Upper lobe of left lung (tissue), 6 donors: ENCODE measurements around the gene ITGAL. TPM values are rescaled to one million over a fixed set of nuclear protein-coding genes. Genes with fewer than 3 reads are reported as not detected.

Source experiments
- ATAC-seq, 2 donors: fragments of 200-7000 bp; cut with Tn5 transposase; one replicate each; pipeline ENCODE4 v1.9.1; 2022; ENCODE audit warnings: mild to moderate bottlenecking in 2 of 2, moderate library complexity in 2 of 2; ENCODE audit not compliant: low FRiP score in 2 of 2
- DNase-seq, 2 donors: peaks; one replicate each; pipeline ENCODE4 v3.0.0-alpha.2; 2019 to 2020
- H3K27ac ChIP-seq, 4 donors: fragments of 200-600 bp; sonication (generic); one replicate each; pipeline ENCODE4 v1.5.1; 2016 to 2019
- H3K27me3 ChIP-seq, 4 donors: fragments of 200-600 bp; sonication (generic); one replicate each; pipeline ENCODE4 v1.5.1; 2017 to 2019
- H3K36me3 ChIP-seq, 4 donors: fragments of 200-600 bp; sonication (generic); one replicate each; pipeline ENCODE4 v1.5.1; 2016 to 2019
- H3K4me1 ChIP-seq, 4 donors: fragments of 200-600 bp; sonication (generic); one replicate each; pipeline ENCODE4 v1.5.1; 2018 to 2019
- H3K4me3 ChIP-seq, 4 donors: fragments of 200-600 bp; sonication (generic); one replicate each; pipeline ENCODE4 v1.5.1; 2017 to 2019; ENCODE audit warnings: mild to moderate bottlenecking in 2 of 4, moderate library complexity in 1 of 4
- H3K9me3 ChIP-seq, 4 donors: fragments of 200-600 bp; sonication (generic); one replicate each; pipeline ENCODE4 v1.5.1; 2018 to 2019
- CTCF ChIP-seq, 6 experiments: fragments of 450-650 bp in 4 of 6; fragments of 200-600 bp in 2 of 6; sonication (generic) in 2 of 6; IDR thresholded peaks; one replicate each; pipeline ENCODE4 v1.5.1; 2016 to 2019; ENCODE audit warnings: antibody characterized with exemption in 6 of 6
- EP300 ChIP-seq, 4 donors: sonication (generic); formaldehyde crosslinking; IDR thresholded peaks; one replicate each; pipeline ENCODE4 v1.5.1; 2017; ENCODE audit warnings: antibody characterized with exemption in 4 of 4, control low read depth in 2 of 4
- POLR2A ChIP-seq, 4 donors: fragments of 450-650 bp; IDR thresholded peaks; one replicate each; pipeline ENCODE4 v1.5.1; 2016 to 2017; ENCODE audit warnings: antibody characterized with exemption in 4 of 4, mild to moderate bottlenecking in 2 of 4
- POLR2AphosphoS5 ChIP-seq, 2 donors: sonication (generic); formaldehyde crosslinking; IDR thresholded peaks; one replicate each; pipeline ENCODE4 v1.5.1; 2017; ENCODE audit warnings: antibody characterized with exemption in 2 of 2
- WGBS, 2 donors: methylation state at CpG; one replicate each; pipeline ENCODE4 v1.1.5; 2017 to 2018; 5-methylcytosine and 5-hydroxymethylcytosine counted together
- total RNA-seq, 6 donors: library from RNA; depleted of rRNA in 4 of 6; stranded (reverse); fragments of >200 nt in 4 of 6; gene quantifications; one replicate each; pipeline versions ENCODE4 v1.1.0 to v1.2.1, GENCODE V29; 2016 to 2021
- donor health status: DM: no; HTN: no; CAD: no; lungs with moderate emphysema.
- donor health status: DM: no; HTN: yes; CAD: no; lungs with severe emphysema.

Gene ITGAL
- total RNA-seq, 6 donors from 2014 or later = 22.8 to 138 (median 67.0) TPM

GRCh38 chr16:30533146-30533522 lies 60.6 kb downstream of the ITGAL start:
- H3K4me3 ChIP-seq = peak overlapping the region in 2 of 4 donors; percentile 79 to 83
- peak overlapping the region in 2 of 4 donors; percentile 96 to 98 for H3K27ac ChIP-seq
- H3K27me3 ChIP-seq = no peaks in the 10 kb centered on the region
- no peaks in the 10 kb centered on the region for H3K9me3 ChIP-seq
- no peak for DNase-seq
- H3K4me1 ChIP-seq = peaks cover 16 to 51% (median 29%) of the 10 kb centered on the region in 4 donors
- TF ChIP-seq CTCF (IDR thresholded peaks at IDR 0.05) (no peak), EP300 (IDR thresholded peaks at IDR 0.05) (no peak), POLR2AphosphoS5 (IDR thresholded peaks at IDR 0.05) (no peak), POLR2A (IDR thresholded peaks at IDR 0.05) (no peak)
- peaks cover 0 to 28% (median 14%) of the 10 kb centered on the region in 4 donors for H3K36me3 ChIP-seq
- WGBS, 2 donors = 79% methylated on average over 7 of the region's 11 CpGs
- no peak for ATAC-seq

GRCh38 chr16:30533748-30534367 lies 61.3 kb downstream of the ITGAL start:
- Histone ChIP-seq H3K27me3 (no peaks in the 10 kb centered on the region), H3K4me1 (peaks cover 15 to 44% (median 24%) of the 10 kb centered on the region in 4 donors), H3K36me3 (peaks cover 0 to 28% (median 14%) of the 10 kb centered on the region in 4 donors), H3K9me3 (no peaks in the 10 kb centered on the region), H3K4me3 (peak overlapping the region; percentile 38 to 83 (median 76)), H3K27ac (peak overlapping the region; percentile 92 to 98 (median 95))
- DNase-seq = no peak
- no peak for ATAC-seq
- TF ChIP-seq POLR2AphosphoS5 (IDR thresholded peaks at IDR 0.05) (no peak), POLR2A (IDR thresholded peaks at IDR 0.05) (no peak), CTCF (IDR thresholded peaks at IDR 0.05) (no peak), EP300 (IDR thresholded peaks at IDR 0.05) (no peak)
- WGBS, 2 donors = 18 to 25% methylated on average over 21 to 27 of the region's 29 CpGs

GRCh38 chr16:30534368-30535105 lies 62.0 kb downstream of the ITGAL start, which contains the start of gene ZNF747:
Gene ZNF747 (minus strand): TSS chr16:30534858. CDS start chr16:30534679, 179 bp downstream.
- WGBS, 2 donors = 0 to 1% methylated on average over 13 to 45 of the region's 70 CpGs
- DNase-seq = peak; percentile 93 to 96
- H3K27me3 ChIP-seq = no peaks in the 10 kb centered on the region
- peaks cover 0 to 28% (median 14%) of the 10 kb centered on the region in 4 donors for H3K36me3 ChIP-seq
- H3K4me1 ChIP-seq = peaks cover 15 to 42% (median 24%) of the 10 kb centered on the region in 4 donors
- H3K4me3 ChIP-seq = peak within 1 kb of the TSS; percentile 38 to 83 (median 76)
- H3K27ac ChIP-seq = peak within 1 kb of the TSS; percentile 92 to 98 (median 95)
- H3K9me3 ChIP-seq = no peaks in the 10 kb centered on the region
- no peak for TF ChIP-seq CTCF (IDR thresholded peaks at IDR 0.05)
- peak; percentile 83 to 91 for TF ChIP-seq POLR2AphosphoS5 (IDR thresholded peaks at IDR 0.05)
- peak in 1 of 4 donors; percentile 38 for TF ChIP-seq EP300 (IDR thresholded peaks at IDR 0.05)
- TF ChIP-seq POLR2A (IDR thresholded peaks at IDR 0.05) = peak in 2 of 4 donors; percentile 52 to 78
- peak; percentile 95 to 97 for ATAC-seq

GRCh38 chr16:30535106-30535776 lies 62.7 kb downstream of the ITGAL start:
- 4 to 5% methylated on average over 11 to 18 of the region's 18 CpGs for WGBS, 2 donors
- Histone ChIP-seq H3K4me3 (peak overlapping the region; percentile 38 to 83 (median 76)), H3K27ac (peak overlapping the region; percentile 92 to 98 (median 95)), H3K36me3 (peaks cover 0 to 28% (median 14%) of the 10 kb centered on the region in 4 donors), H3K27me3 (no peaks in the 10 kb centered on the region), H3K4me1 (peaks cover 15 to 40% (median 23%) of the 10 kb centered on the region in 4 donors), H3K9me3 (no peaks in the 10 kb centered on the region)
- no peak for TF ChIP-seq POLR2AphosphoS5 (IDR thresholded peaks at IDR 0.05)
- no peak for TF ChIP-seq EP300 (IDR thresholded peaks at IDR 0.05)
- TF ChIP-seq POLR2A (IDR thresholded peaks at IDR 0.05) = no peak
- no peak for TF ChIP-seq CTCF (IDR thresholded peaks at IDR 0.05)
- DNase-seq (no peak), ATAC-seq (peak in 1 of 2 donors; percentile 3)
